HG03159 (cell line): ENCODE results near the gene INPP5A.
"Not testable (repeated sequence)": the region's sequence is repeated elsewhere in the genome, so short reads cannot be mapped to it uniquely, and the experiment has no call there.

Experiments used
- ATAC-seq: cut with Tn5 transposase; IDR thresholded peaks from one replicate; pipeline ENCODE4 v1.9.1; 2021; ENCODE audit warnings: mild to moderate bottlenecking, moderate library complexity; ENCODE audit not compliant: unreplicated experiment

The INPP5A gene

GRCh38 chr10:132806561-132807003, 269.0 kb downstream of the INPP5A start:
- no peak for ATAC-seq

GRCh38 chr10:132807621-132808049, 270.0 kb downstream of the INPP5A start:
- ATAC-seq = no peak

GRCh38 chr10:132808383-132809231, 271.0 kb downstream of the INPP5A start:
- ATAC-seq = no peak

- no peak for ATAC-seq
Observed at GRCh38 chr10:132809232-132810140, 271.9 kb downstream of the INPP5A start.

GRCh38 chr10:132810141-132810806, 272.7 kb downstream of the INPP5A start:
- no peak for ATAC-seq

GRCh38 chr10:132810807-132811700, 273.5 kb downstream of the INPP5A start:
- ATAC-seq = no peak

GRCh38 chr10:132811891-132812481, 274.4 kb downstream of the INPP5A start:
- no peak for ATAC-seq

GRCh38 chr10:132812520-132812919, 274.9 kb downstream of the INPP5A start:
- ATAC-seq = no peak

GRCh38 chr10:132813001-132813401, 275.4 kb downstream of the INPP5A start:
- no peak for ATAC-seq

- no peak for ATAC-seq
Observed at GRCh38 chr10:132813560-132814468, 276.2 kb downstream of the INPP5A start.

GRCh38 chr10:132814469-132814856, 276.9 kb downstream of the INPP5A start:
- no peak for ATAC-seq

- ATAC-seq = no peak
Observed at GRCh38 chr10:132815168-132815857, 277.7 kb downstream of the INPP5A start.

- no peak for ATAC-seq
Observed at GRCh38 chr10:132816718-132817117, 279.1 kb downstream of the INPP5A start.

- ATAC-seq = no peak
Observed at GRCh38 chr10:132817701-132818211, 280.2 kb downstream of the INPP5A start.

GRCh38 chr10:132820056-132820455, 282.5 kb downstream of the INPP5A start:
- ATAC-seq = no peak

GRCh38 chr10:132825783-132826523, 288.4 kb downstream of the INPP5A start:
- not testable (repeated sequence) for ATAC-seq
